SKM-1 (cell line): Measurements from ENCODE around the gene OPTC.
A peak's percentile ranks its signal among the peaks of the same experiment; 100 is the strongest.

Experiments
- DNase-seq: peaks from one replicate; lab custom pipeline; 2025; ENCODE audit not compliant: unreplicated experiment; lab: John Stamatoyannopoulos, UW

The OPTC gene

GRCh38 chr1:203534012-203534411 is 40.1 kb downstream of the OPTC start:
- no peak for DNase-seq

GRCh38 chr1:203534526-203534925 is 40.6 kb downstream of the OPTC start:
- no peak for DNase-seq

GRCh38 chr1:203536575-203536974 is 42.6 kb downstream of the OPTC start:
- no peak for DNase-seq

GRCh38 chr1:203536980-203537455 is 43.1 kb downstream of the OPTC start:
- peak; percentile 54 for DNase-seq

GRCh38 chr1:203537806-203538464 is 44.0 kb downstream of the OPTC start:
- no peak for DNase-seq

- DNase-seq, result no peak
These were observed 44.8 kb downstream of the OPTC start for GRCh38 chr1:203538726-203539125.

DNA sequence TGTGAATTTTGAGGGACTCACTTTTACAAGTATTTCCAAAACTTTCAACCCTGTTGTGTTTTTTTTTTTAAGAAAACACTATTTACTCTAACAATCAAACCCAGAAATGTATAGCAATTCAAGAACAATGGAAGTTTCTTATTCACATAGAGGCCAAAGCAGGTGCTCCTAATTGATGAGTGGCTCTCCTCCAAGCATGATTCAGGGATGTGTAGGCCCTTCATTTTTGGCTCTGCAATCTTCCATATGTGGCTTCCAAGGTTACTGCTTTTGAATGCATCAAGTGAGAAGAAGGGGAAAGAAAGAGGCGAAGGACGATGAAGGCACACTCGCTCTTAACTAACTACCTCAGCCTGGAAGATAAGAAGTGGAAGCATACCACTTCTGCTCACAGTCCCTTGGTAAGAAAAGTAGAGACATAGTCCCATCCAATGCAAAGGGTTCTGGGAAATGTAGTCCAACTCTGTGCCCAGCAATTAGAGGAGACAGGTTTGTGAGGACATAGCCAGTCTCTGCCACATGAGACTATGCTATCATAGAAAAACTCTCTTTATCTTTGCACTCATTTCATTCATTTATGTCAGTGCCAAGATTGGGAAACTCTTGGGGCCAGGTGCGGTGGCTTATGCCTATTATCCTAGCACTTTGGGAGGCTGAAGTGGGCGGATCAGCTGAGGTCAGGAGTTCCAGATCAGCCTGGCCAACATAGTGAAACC is 46.0 kb downstream of the OPTC start:
- DNase-seq, result no peak

GRCh38 chr1:203544485-203544884 is 50.5 kb downstream of the OPTC start:
- no peak for DNase-seq

GRCh38 chr1:203544978-203545816 is 51.2 kb downstream of the OPTC start:
- DNase-seq, result no peak

- no peak for DNase-seq
These were observed 52.3 kb downstream of the OPTC start for GRCh38 chr1:203546274-203546673.

GRCh38 chr1:203547147-203547546 is 53.2 kb downstream of the OPTC start:
- DNase-seq, result no peak

GRCh38 chr1:203547771-203548421 is 53.9 kb downstream of the OPTC start:
- no peak for DNase-seq

DNA sequence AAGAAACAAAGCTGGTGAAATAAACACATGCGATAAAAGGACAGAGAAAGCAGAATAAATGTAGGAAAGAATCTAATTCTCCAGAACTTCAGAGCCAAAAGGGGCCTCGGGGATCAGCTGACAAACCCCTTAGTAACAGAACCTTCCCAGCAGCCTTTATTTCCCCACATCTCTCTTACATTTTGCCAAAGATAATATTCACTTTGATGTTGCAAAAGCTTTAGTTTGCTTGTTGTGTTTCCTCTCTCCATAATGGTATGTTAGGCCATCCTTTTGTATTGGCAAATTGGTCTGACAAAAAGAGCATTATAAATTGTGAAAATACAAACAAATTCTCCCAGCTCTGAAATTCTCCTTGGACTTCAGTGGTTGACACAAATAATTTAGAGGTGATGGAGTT is 54.9 kb downstream of the OPTC start:
- no peak for DNase-seq

DNA sequence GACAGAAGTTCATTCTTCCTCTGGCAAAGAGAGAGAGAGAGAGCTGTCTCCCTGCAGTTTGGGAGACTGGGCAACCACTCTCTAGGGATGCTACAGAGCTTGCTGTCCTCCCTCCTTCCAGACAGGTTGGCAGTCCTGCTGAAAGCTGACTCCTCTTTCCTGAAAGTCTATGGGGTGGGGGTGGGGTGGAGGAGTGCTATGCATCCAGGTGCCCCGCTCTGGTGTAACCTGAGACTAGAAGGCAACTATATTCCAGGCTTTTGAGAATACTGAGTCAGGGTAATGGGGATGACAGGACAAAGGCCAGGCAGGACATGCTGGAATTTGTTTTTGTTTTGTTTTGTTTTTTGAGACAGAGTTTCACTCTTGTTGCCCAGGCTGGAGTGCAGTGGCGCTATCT is 55.4 kb downstream of the OPTC start:
- no peak for DNase-seq

- no peak for DNase-seq
These were observed 56.9 kb downstream of the OPTC start for GRCh38 chr1:203550846-203551245.

DNA sequence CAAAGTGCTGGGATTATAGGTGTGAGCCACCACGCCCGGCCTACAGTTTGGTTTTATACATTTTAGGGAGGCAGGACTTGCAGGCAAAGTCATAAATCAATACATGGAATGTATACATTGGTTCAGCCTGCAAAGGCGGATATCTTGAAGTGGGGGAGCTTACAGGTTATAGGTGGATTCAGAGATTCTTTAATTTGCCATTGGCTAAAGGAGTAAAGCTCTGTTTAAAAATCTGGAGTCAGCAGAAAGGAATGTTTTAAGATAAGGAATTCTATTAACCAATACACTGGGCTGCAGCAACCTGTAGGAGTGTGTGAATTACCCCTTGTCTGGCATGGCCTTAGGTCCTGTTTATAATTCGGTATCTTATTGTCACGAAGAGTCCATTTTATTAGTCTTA is 57.6 kb downstream of the OPTC start:
- DNase-seq, result no peak

GRCh38 chr1:203553496-203553895 is 59.5 kb downstream of the OPTC start:
- no peak for DNase-seq

- DNase-seq, result no peak
These were observed 60.1 kb downstream of the OPTC start for GRCh38 chr1:203554071-203554470.

DNA sequence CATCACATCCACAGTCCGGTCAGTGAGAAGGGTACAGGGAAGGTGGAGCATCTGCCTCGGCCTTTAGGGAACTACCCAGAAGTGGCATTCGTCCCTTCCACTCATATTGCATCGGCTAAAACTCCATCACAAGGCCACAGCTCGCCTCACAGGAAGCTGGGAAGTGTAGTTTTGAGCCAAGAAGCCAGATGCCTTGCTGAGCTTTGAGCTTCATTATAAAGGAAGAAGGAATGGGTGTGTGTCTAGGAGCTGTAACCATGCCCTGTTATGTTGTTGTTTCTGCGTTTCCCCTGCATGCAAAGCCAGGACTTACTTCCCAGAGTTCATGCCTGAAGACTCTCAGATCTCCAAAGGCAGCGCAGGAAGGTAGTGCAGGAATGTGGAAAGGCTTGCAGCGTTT is 61.1 kb downstream of the OPTC start:
- DNase-seq, result no peak

GRCh38 chr1:203555511-203556046 is 61.6 kb downstream of the OPTC start:
- no peak for DNase-seq
